H1 (cell line): Measurements from ENCODE around the gene ABCA13. TPM values are rescaled to one million over a fixed set of nuclear protein-coding genes. Genes with fewer than 3 reads are reported as not detected.

Experiments
- CTCF ChIA-PET: fragments of 300-600 bp; sonication (Branson Sonifier 250); formaldehyde crosslinking; loops from one replicate; lab custom pipeline; 2021; ENCODE audit not compliant: partially characterized antibody; lab: Charles Lee
- POLR2A ChIA-PET: fragments of 300-600 bp; sonication (Branson Sonifier 250); formaldehyde crosslinking; loops from one replicate; lab custom pipeline; 2021; ENCODE audit warnings: inconsistent platforms; ENCODE audit not compliant: partially characterized antibody; lab: Charles Lee
- DNase-seq, 2 experiments: peaks; one replicate each; pipeline versions ENCODE4 v3.0.0 to v3.0.0-alpha.2; 2010 to 2022; ENCODE audit warnings: low spot score in 2 of 2, low read depth in 1 of 2, mixed read lengths in 1 of 2
- FAIRE-seq: peaks from 2 replicates; lab custom pipeline; 2011; peaks lifted over from hg19 to GRCh38; lab: Jason Lieb, UNC
- H2AFZ ChIP-seq: 2 replicates; pipeline ENCODE4 v1.8.1; 2012; ENCODE audit warnings: low read length, inconsistent platforms
- H2AK5ac ChIP-seq: 2 replicates; pipeline ENCODE4 v1.6.1; 2013; ENCODE audit warnings: low read depth, low read length
- H2BK120ac ChIP-seq: replicated peaks from 2 replicates; pipeline ENCODE3; 2013; ENCODE audit warnings: low read depth, low read length, inconsistent platforms
- H2BK12ac ChIP-seq: 2 replicates; pipeline ENCODE4 v1.6.1; 2013; ENCODE audit warnings: low read depth, low read length
- H2BK15ac ChIP-seq: 2 replicates; pipeline ENCODE4 v1.6.1; 2013; ENCODE audit warnings: low read length
- H2BK20ac ChIP-seq: 2 replicates; pipeline ENCODE4 v1.6.1; 2013; ENCODE audit warnings: low read length
- H2BK5ac ChIP-seq: 2 replicates; pipeline ENCODE4 v1.6.1; 2013; ENCODE audit warnings: low read depth, low read length
- H3K14ac ChIP-seq: 2 replicates; pipeline ENCODE4 v1.6.1; 2013; ENCODE audit warnings: inconsistent platforms; ENCODE audit not compliant: insufficient read length
- H3K18ac ChIP-seq: 2 replicates; pipeline ENCODE4 v1.6.1; 2013; ENCODE audit warnings: low read length; ENCODE audit errors: extremely low read depth
- H3K23ac ChIP-seq: 2 replicates; pipeline ENCODE4 v1.6.1; 2013; ENCODE audit warnings: inconsistent platforms; ENCODE audit not compliant: insufficient read length
- H3K23me2 ChIP-seq: 2 replicates; pipeline ENCODE4 v1.6.1; 2013; ENCODE audit warnings: low read depth, low read length
- H3K27ac ChIP-seq: 2 replicates; pipeline ENCODE4 v1.6.1; 2011; ENCODE audit warnings: low read depth, low read length, inconsistent platforms
- H3K27me3 ChIP-seq, 4 experiments: replicated peaks in 1 of 4; 1 replicate in 1 of 4; 2 replicates in 3 of 4; pipeline versions ENCODE4 v1.6.1 to v1.8.1; 2011 to 2013; ENCODE audit warnings: low read length in 3 of 4, mild to moderate bottlenecking in 3 of 4, inconsistent platforms in 2 of 4, mixed read lengths in 2 of 4, moderate library complexity in 1 of 4; ENCODE audit not compliant: control insufficient read depth in 3 of 4, insufficient read depth in 3 of 4; ENCODE audit errors: extremely low read depth in 1 of 4
- H3K36me3 ChIP-seq, 4 experiments: 2 replicates each; pipeline versions ENCODE4 v1.6.1 to v1.8.1; 2011 to 2013; ENCODE audit warnings: mild to moderate bottlenecking in 4 of 4, low read length in 3 of 4, moderate library complexity in 2 of 4, control low read depth in 1 of 4, inconsistent platforms in 1 of 4; ENCODE audit not compliant: insufficient read depth in 4 of 4, control insufficient read depth in 2 of 4
- H3K4ac ChIP-seq: replicated peaks from 2 replicates; pipeline ENCODE3; 2013; ENCODE audit warnings: low read length, low read depth, mixed read lengths, inconsistent platforms; ENCODE audit not compliant: insufficient read length
- H3K4me1 ChIP-seq, 4 experiments: replicated peaks in 1 of 4; 1 replicate in 1 of 4; 2 replicates in 3 of 4; pipeline versions ENCODE4 v1.6.1 to v1.8.1; 2011 to 2013; ENCODE audit warnings: low read length in 3 of 4, inconsistent platforms in 2 of 4, mixed read lengths in 1 of 4; ENCODE audit not compliant: insufficient read depth in 4 of 4, control insufficient read depth in 3 of 4
- H3K4me2 ChIP-seq, 2 experiments: 2 replicates each; pipeline versions ENCODE4 v1.6.1 to v1.8.1; 2011 to 2013; ENCODE audit warnings: low read depth in 2 of 2, low read length in 2 of 2, control low read depth in 1 of 2, inconsistent platforms in 1 of 2, mild to moderate bottlenecking in 1 of 2; ENCODE audit not compliant: insufficient read depth in 1 of 2
- H3K4me3 ChIP-seq, 4 experiments: fragments of 200-600, 300-600 bp in 1 of 4; sonication (generic), shearing (Covaris generic), sonication (Bioruptor Twin) in 1 of 4; 2 replicates each; pipeline versions ENCODE4 v1.5.1 to v1.8.1; 2011 to 2016; ENCODE audit warnings: low read length in 4 of 4, low read depth in 3 of 4, control low read depth in 2 of 4, inconsistent platforms in 2 of 4, mild to moderate bottlenecking in 2 of 4, mixed read lengths in 1 of 4, moderate library complexity in 1 of 4; ENCODE audit not compliant: insufficient read depth in 2 of 4; ENCODE audit errors: extremely low read depth in 1 of 4
- H3K56ac ChIP-seq: replicated peaks from 2 replicates; pipeline ENCODE3; 2013; ENCODE audit warnings: low read depth, mild to moderate bottlenecking, mixed read lengths, low read length, inconsistent platforms; ENCODE audit not compliant: insufficient read length
- H3K79me1 ChIP-seq: 2 replicates; pipeline ENCODE4 v1.6.1; 2013; ENCODE audit warnings: low read depth, low read length, control low read depth
- H3K79me2 ChIP-seq, 2 experiments: 2 replicates each; pipeline versions ENCODE4 v1.6.1 to v1.8.1; 2012 to 2013; ENCODE audit warnings: low read length in 2 of 2, mild to moderate bottlenecking in 2 of 2, inconsistent platforms in 1 of 2; ENCODE audit not compliant: insufficient read depth in 2 of 2, control insufficient read depth in 1 of 2
- H3K9ac ChIP-seq, 4 experiments: replicated peaks in 1 of 4; 1 replicate in 1 of 4; 2 replicates in 3 of 4; pipeline versions ENCODE4 v1.6.1 to v1.8.1; 2011 to 2013; ENCODE audit warnings: low read depth in 3 of 4, low read length in 3 of 4, control low read depth in 2 of 4, mild to moderate bottlenecking in 2 of 4, moderate library complexity in 2 of 4, inconsistent platforms in 1 of 4; ENCODE audit errors: extremely low read depth in 1 of 4
- H3K9me3 ChIP-seq, 2 experiments: 2 replicates each; pipeline versions ENCODE4 v1.6.1 to v1.8.1; 2012 to 2013; ENCODE audit warnings: mild to moderate bottlenecking in 2 of 2, moderate library complexity in 2 of 2, control low read depth in 1 of 2, inconsistent platforms in 1 of 2, low read depth in 1 of 2, low read length in 1 of 2, mixed read lengths in 1 of 2; ENCODE audit not compliant: insufficient read depth in 2 of 2
- H4K20me1 ChIP-seq, 2 experiments: replicated peaks in 1 of 2; 2 replicates each; pipeline versions ENCODE3 to v1.8.1; 2011 to 2013; ENCODE audit warnings: inconsistent platforms in 2 of 2, low read length in 2 of 2, mild to moderate bottlenecking in 1 of 2; ENCODE audit not compliant: insufficient read depth in 2 of 2, control insufficient read depth in 1 of 2
- H4K5ac ChIP-seq: 2 replicates; pipeline ENCODE4 v1.6.1; 2013; ENCODE audit warnings: low read length, low read depth, mixed read lengths, inconsistent platforms; ENCODE audit not compliant: insufficient read length
- H4K8ac ChIP-seq: 2 replicates; pipeline ENCODE4 v1.8.0; 2013; ENCODE audit warnings: mild to moderate bottlenecking, moderate library complexity, low read length, inconsistent platforms; ENCODE audit not compliant: insufficient read depth; ENCODE audit errors: extremely low read depth
- H4K91ac ChIP-seq: replicated peaks from 2 replicates; pipeline ENCODE3; 2013; ENCODE audit warnings: low read length, mixed read lengths, inconsistent platforms; ENCODE audit not compliant: insufficient read length
- HDAC6 ChIP-seq: IDR thresholded peaks from one replicate; pipeline ENCODE4 v1.7.1; 2012; ENCODE audit warnings: low read depth, mild to moderate bottlenecking, inconsistent platforms, low read length, moderate library complexity
- MAFK ChIP-seq: IDR thresholded peaks from 2 replicates; pipeline ENCODE4 v1.6.1; 2012; ENCODE audit warnings: low read depth, mild to moderate bottlenecking, improper control_type of control experiment, low read length
- RBBP5 ChIP-seq: IDR thresholded peaks from 2 replicates; pipeline ENCODE4 v1.7.1; 2012; ENCODE audit warnings: low read depth, mild to moderate bottlenecking, inconsistent platforms, low read length, moderate library complexity, borderline replicate concordance
- RNF2 ChIP-seq: fragments of 200-900, 300-1000 bp; sonication (generic); IDR thresholded peaks from 2 replicates; pipeline ENCODE4 v1.7.1; 2016; ENCODE audit warnings: borderline replicate concordance, low read depth, mild to moderate bottlenecking, antibody characterized with exemption, low read length; ENCODE audit not compliant: poor library complexity, severe bottlenecking; ENCODE audit errors: missing control alignments
- SRF ChIP-seq: IDR thresholded peaks from 2 replicates; pipeline ENCODE4 v1.6.1; 2011; ENCODE audit warnings: mild to moderate bottlenecking, low read depth, low read length, moderate library complexity
- WGBS, 2 experiments: shearing (Covaris generic) in 1 of 2; methylation state at CpG; one replicate each; pipeline versions ENCODE4 v1.1.6 to v1.1.7; 2013 to 2015; ENCODE audit warnings: low lambda C conversion rate in 2 of 2, mixed read lengths in 2 of 2, inconsistent platforms in 1 of 2, low coverage in 1 of 2, missing lambda C conversion rate in 1 of 2; ENCODE audit not compliant: insufficient replicate concordance in 2 of 2, insufficient coverage in 1 of 2, insufficient read length in 1 of 2; ENCODE audit errors: extremely low coverage in 1 of 2, missing lambda C conversion rate in 1 of 2; 5-methylcytosine and 5-hydroxymethylcytosine counted together
- polyA plus RNA-seq, 7 experiments: library from polyadenylated mRNA; depleted of rRNA in 3 of 7; stranded (reverse) in 5 of 7; unstranded in 2 of 7; fragments of >200 nt in 5 of 7; fragments of 200-250 nt in 2 of 7; gene quantifications; 1 replicate in 5 of 7; 2 replicates in 1 of 7; 4 replicates in 1 of 7; pipeline versions ENCODE4 v1.2.1 to v1.2.3, GENCODE V29; 2011 to 2013; ENCODE audit warnings: missing spikeins in 2 of 7, mixed read lengths in 2 of 7
- total RNA-seq: library from RNA; stranded (reverse); fragmentation: NEBNext Ultra II Directional; extraction: Animal tissue kit (Norgen Biotek cat#: 25700); gene quantifications from 2 replicates; pipeline ENCODE4 v1.2.1, GENCODE V29; 2021
- TF ChIP-seq, protein P1 (sequence below): IDR thresholded peaks from 2 replicates; pipeline ENCODE4 v1.6.1; 2011; ENCODE audit warnings: low read length, improper control_type of control experiment

Gene ABCA13
- total and polyA plus RNA-seq, 2 of the 8 experiments (the other 6 are each of a cell fraction or from before 2014, with no cell fraction given), result 0.07 to 0.09 TPM

DNA sequence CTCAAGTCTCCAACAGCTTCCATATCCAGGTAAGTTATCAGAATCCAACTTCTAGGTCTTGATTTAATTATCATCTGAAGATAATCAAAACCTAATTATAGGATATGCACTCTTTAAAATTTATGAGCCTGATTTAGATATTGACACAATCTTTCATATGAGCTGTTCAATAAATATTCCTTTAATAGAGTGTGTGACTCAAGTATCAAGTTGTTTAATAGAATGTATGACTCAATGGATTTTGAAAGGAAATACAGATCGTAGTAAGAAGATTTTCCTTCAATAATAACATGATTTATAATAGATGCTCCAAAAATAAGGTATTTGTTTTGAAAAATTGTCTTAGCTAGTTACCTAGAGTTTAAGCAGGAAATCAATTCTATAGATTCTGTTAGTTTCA lies 97.8 kb downstream of the ABCA13 start:
- 90% methylated on average over 1 of the region's 1 CpG; no CpG with 5 or more reads in 1 of the 2 experiments for WGBS, 2 experiments
- no peak overlapping the region for H2BK20ac ChIP-seq
- H3K36me3 ChIP-seq, result no peaks in the 10 kb centered on the region
- H3K9me3 ChIP-seq, result no peaks in the 10 kb centered on the region
- H2AFZ ChIP-seq, result no peak overlapping the region
- H3K27me3 ChIP-seq, result no peaks in the 10 kb centered on the region
- no peaks in the 10 kb centered on the region for H3K79me2 ChIP-seq
- no peak overlapping the region for H3K9ac ChIP-seq
- H4K8ac ChIP-seq, result no peak overlapping the region
- no peak overlapping the region for H4K91ac ChIP-seq
- DNase-seq (no peak), FAIRE-seq (no peak)
- no peak overlapping the region for H3K23ac ChIP-seq
- no peak overlapping the region for H3K27ac ChIP-seq
- H3K4me2 ChIP-seq, result no peak overlapping the region
- no peak overlapping the region for H3K14ac ChIP-seq
- no peaks in the 10 kb centered on the region for H3K23me2 ChIP-seq
- H4K5ac ChIP-seq, result no peak overlapping the region
- no peak overlapping the region for H3K18ac ChIP-seq
- H2BK15ac ChIP-seq, result no peak overlapping the region
- H2BK12ac ChIP-seq, result no peak overlapping the region
- no peak overlapping the region for H3K56ac ChIP-seq
- no peak overlapping the region for H2AK5ac ChIP-seq
- H2BK120ac ChIP-seq, result no peak overlapping the region
- CTCF ChIA-PET, result interaction anchor here (0.8 kb wide), 1 partner anchor 123 kb away, joined by 3 read pairs; no protein-coding TSS in a partner anchor
- no peaks in the 10 kb centered on the region for H3K79me1 ChIP-seq
- H3K4me1 ChIP-seq, result no peaks in the 10 kb centered on the region
- no peak overlapping the region for H2BK5ac ChIP-seq
- H3K4ac ChIP-seq, result no peak overlapping the region
- H4K20me1 ChIP-seq, result no peaks in the 10 kb centered on the region
- POLR2A ChIA-PET, result no interaction called here
- H3K4me3 ChIP-seq, result no peak overlapping the region
- TF ChIP-seq RNF2 (no peak), SRF (no peak), HDAC6 (no peak), MAFK (no peak), RBBP5 (no peak)
- TF ChIP-seq, protein P1, sequence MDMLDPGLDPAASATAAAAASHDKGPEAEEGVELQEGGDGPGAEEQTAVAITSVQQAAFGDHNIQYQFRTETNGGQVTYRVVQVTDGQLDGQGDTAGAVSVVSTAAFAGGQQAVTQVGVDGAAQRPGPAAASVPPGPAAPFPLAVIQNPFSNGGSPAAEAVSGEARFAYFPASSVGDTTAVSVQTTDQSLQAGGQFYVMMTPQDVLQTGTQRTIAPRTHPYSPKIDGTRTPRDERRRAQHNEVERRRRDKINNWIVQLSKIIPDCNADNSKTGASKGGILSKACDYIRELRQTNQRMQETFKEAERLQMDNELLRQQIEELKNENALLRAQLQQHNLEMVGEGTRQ, result no peak
